ENCODE data around the gene KRCC1.

GRCh38 chr2:88036606-88037005, 19.0 kb downstream of the KRCC1 start:
- TF ChIP-seq CTCF (conservative IDR thresholded peaks at IDR 0.05) (no peak), ZFX (IDR thresholded peaks at IDR 0.05) (no peak)
